Osteoblast (primary cell): Measurements from ENCODE around the gene SMAP2. TPM values are rescaled to one million over a fixed set of nuclear protein-coding genes. Genes with fewer than 3 reads are reported as not detected.

ENCODE experiments used
- DNase-seq: peaks from one replicate; pipeline ENCODE4 v3.0.0; 2011; ENCODE audit warnings: low spot score, mixed read lengths; ENCODE audit not compliant: insufficient read length; ENCODE audit errors: missing footprints
- H2AFZ ChIP-seq: 2 replicates; pipeline ENCODE4 v1.6.0; 2011; ENCODE audit warnings: mild to moderate bottlenecking, low read length
- H3K27ac ChIP-seq: 2 replicates; pipeline ENCODE4 v1.5.1; 2011; ENCODE audit warnings: mild to moderate bottlenecking, low read depth, low read length, moderate library complexity
- H3K27me3 ChIP-seq: 2 replicates; pipeline ENCODE4 v1.6.0; 2012; ENCODE audit warnings: mild to moderate bottlenecking, control low read depth, inconsistent platforms, low read length, moderate library complexity; ENCODE audit not compliant: insufficient read depth
- H3K36me3 ChIP-seq: 2 replicates; pipeline ENCODE4 v1.5.1; 2011; ENCODE audit warnings: mild to moderate bottlenecking, low read length, control low read depth, moderate library complexity; ENCODE audit not compliant: insufficient read depth
- H3K4me1 ChIP-seq: 2 replicates; pipeline ENCODE4 v1.5.1; 2011; ENCODE audit warnings: mild to moderate bottlenecking, low read length, control low read depth, moderate library complexity; ENCODE audit not compliant: insufficient read depth
- H3K4me2 ChIP-seq: 2 replicates; pipeline ENCODE4 v1.6.0; 2011; ENCODE audit warnings: mild to moderate bottlenecking, low read length; ENCODE audit not compliant: insufficient read depth
- H3K4me3 ChIP-seq: fragments of 200-600 bp; sonication (generic); 3 replicates; pipeline ENCODE4 v1.5.1; 2012; ENCODE audit warnings: mild to moderate bottlenecking, low read length, inconsistent platforms; ENCODE audit not compliant: insufficient read depth
- H3K79me2 ChIP-seq: 2 replicates; pipeline ENCODE4 v1.6.0; 2012; ENCODE audit warnings: mild to moderate bottlenecking, low read length, control low read depth, inconsistent platforms; ENCODE audit not compliant: insufficient read depth
- H3K9me3 ChIP-seq: 2 replicates; pipeline ENCODE4 v1.5.1; 2011; ENCODE audit warnings: low read depth, low read length, control low read depth
- H4K20me1 ChIP-seq: 2 replicates; pipeline ENCODE4 v1.6.0; 2012; ENCODE audit warnings: mild to moderate bottlenecking, low read length, control low read depth; ENCODE audit not compliant: insufficient read depth
- total RNA-seq: library from RNA; depleted of rRNA; stranded (reverse); fragments of >200 nt; gene quantifications from 2 replicates; pipeline ENCODE4 v1.2.3, GENCODE V29; 2012
- TF ChIP-seq, protein P1 (sequence below): IDR thresholded peaks from 2 replicates; pipeline ENCODE4 v1.5.1; 2011; ENCODE audit warnings: mild to moderate bottlenecking, low read depth, low read length, moderate library complexity; ENCODE audit errors: extremely low read depth

The SMAP2 gene
- total RNA-seq, 1 donor = 20.3 TPM

DNA sequence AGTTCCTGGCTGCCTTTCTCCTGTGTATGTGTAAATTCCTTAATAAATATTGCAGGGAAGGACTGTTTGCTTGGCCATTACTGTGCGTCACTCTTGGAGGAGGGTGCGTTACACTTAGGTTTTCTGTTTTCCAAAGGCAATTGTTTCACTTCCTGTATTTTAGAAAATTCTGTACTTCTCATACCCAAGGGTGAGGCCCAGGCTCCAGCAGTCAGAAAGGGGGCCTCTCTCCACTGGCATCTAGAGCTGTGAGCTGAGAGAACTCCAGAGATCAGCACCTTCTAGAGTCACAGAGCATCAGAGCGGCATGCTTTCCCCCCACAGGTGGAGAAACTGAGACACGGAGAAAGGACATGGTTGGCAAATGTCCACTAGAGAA lies 49.7 kb downstream of the SMAP2 start:
- no peak overlapping the region for H2AFZ ChIP-seq
- no peaks in the 10 kb centered on the region for H4K20me1 ChIP-seq
- TF ChIP-seq, protein P1, sequence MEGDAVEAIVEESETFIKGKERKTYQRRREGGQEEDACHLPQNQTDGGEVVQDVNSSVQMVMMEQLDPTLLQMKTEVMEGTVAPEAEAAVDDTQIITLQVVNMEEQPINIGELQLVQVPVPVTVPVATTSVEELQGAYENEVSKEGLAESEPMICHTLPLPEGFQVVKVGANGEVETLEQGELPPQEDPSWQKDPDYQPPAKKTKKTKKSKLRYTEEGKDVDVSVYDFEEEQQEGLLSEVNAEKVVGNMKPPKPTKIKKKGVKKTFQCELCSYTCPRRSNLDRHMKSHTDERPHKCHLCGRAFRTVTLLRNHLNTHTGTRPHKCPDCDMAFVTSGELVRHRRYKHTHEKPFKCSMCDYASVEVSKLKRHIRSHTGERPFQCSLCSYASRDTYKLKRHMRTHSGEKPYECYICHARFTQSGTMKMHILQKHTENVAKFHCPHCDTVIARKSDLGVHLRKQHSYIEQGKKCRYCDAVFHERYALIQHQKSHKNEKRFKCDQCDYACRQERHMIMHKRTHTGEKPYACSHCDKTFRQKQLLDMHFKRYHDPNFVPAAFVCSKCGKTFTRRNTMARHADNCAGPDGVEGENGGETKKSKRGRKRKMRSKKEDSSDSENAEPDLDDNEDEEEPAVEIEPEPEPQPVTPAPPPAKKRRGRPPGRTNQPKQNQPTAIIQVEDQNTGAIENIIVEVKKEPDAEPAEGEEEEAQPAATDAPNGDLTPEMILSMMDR = no peak
- H3K27me3 ChIP-seq = no peaks in the 10 kb centered on the region
- H3K9me3 ChIP-seq = no peaks in the 10 kb centered on the region
- DNase-seq = no peak
- H3K4me1 ChIP-seq = no peaks in the 10 kb centered on the region
- no peak overlapping the region for H3K4me3 ChIP-seq
- H3K36me3 ChIP-seq = peaks cover 17% of the 10 kb centered on the region
- no peak overlapping the region for H3K27ac ChIP-seq
- no peaks in the 10 kb centered on the region for H3K79me2 ChIP-seq
- no peak overlapping the region for H3K4me2 ChIP-seq

DNA sequence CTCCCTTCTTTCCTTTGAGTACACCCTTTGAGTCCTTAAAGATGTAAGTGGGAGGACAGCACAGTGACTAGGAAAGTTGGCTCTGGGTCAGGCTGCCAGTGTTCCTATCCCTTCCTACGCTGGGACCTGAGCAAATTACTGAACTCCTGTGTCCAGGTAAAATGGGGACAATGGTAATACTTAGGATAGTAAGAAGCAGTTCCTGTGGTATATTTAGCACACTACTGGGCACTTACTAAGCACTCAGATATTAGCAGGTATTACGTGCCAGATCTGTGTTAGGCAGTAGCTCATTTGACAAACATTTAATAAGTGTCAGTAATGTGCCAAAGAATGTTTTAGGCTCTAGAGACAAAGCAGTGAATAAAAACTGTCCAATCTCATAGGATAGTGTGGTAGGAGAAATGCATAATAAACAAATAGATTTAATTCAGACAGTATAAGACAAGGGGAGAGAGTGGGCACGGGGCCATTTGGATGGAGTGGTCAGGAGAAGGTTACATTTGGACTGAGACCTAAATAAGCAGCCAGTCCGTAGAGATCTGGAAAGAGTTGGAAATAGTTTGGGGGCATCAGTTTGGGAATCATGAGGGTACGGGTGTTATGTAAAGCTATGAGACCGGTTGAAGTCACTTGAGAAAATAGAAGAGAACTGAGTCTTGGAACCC lies 50.6 kb downstream of the SMAP2 start:
- no peaks in the 10 kb centered on the region for H3K9me3 ChIP-seq
- H3K4me3 ChIP-seq = no peak overlapping the region
- H3K79me2 ChIP-seq = no peaks in the 10 kb centered on the region
- no peak overlapping the region for H3K27ac ChIP-seq
- no peak for DNase-seq
- H3K4me2 ChIP-seq = no peak overlapping the region
- H2AFZ ChIP-seq = no peak overlapping the region
- H3K36me3 ChIP-seq = peaks cover 12% of the 10 kb centered on the region
- H3K27me3 ChIP-seq = no peaks in the 10 kb centered on the region
- no peaks in the 10 kb centered on the region for H3K4me1 ChIP-seq
- H4K20me1 ChIP-seq = no peaks in the 10 kb centered on the region
- TF ChIP-seq, protein P1 = no peak

DNA sequence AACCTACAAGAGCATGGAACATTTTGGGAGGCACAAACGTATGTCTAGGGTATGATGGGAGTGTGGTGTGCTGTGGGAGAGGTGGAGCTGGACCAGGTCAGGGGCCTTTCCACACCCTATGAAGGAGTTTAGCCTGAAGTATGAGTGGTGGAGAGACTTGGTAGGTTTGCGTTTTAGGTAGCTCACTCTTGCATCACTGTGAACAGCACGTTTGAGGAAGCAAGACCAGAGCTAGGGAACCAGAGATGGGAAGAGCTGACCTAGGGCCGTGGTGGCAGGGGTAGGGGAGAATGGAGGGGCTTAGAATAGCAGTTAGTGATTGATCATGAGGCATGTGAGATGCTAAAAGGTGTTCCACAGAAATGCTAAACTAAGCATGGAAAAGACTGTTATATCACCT lies 51.7 kb downstream of the SMAP2 start:
- H3K27ac ChIP-seq = no peak overlapping the region
- H3K79me2 ChIP-seq = no peaks in the 10 kb centered on the region
- H3K36me3 ChIP-seq = peaks cover 11% of the 10 kb centered on the region
- DNase-seq = no peak
- H3K27me3 ChIP-seq = no peaks in the 10 kb centered on the region
- no peaks in the 10 kb centered on the region for H3K4me1 ChIP-seq
- no peak overlapping the region for H3K4me3 ChIP-seq
- H2AFZ ChIP-seq = no peak overlapping the region
- no peaks in the 10 kb centered on the region for H4K20me1 ChIP-seq
- H3K4me2 ChIP-seq = no peak overlapping the region
- no peaks in the 10 kb centered on the region for H3K9me3 ChIP-seq
- TF ChIP-seq, protein P1 = no peak

DNA sequence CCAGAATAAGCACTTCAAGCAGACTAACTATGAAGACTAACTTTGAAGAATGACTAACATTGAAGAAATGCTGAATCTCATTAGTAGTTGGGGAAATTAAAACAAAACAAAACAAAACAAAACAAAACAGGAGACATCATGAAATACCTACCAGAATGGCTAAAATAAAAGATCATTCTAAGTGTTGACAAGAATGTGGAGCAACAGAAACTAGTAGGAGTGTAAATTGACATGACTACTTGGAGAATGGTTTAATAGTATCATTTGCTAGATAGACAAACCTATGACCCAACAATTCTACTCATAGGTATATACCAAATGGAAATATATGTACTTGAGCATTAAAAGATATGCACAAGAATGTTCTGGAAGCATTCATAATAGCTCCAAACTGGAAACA lies 57.9 kb downstream of the SMAP2 start:
- Histone ChIP-seq H3K27ac (no peak overlapping the region), H3K4me3 (no peak overlapping the region), H3K36me3 (no peaks in the 10 kb centered on the region), H3K9me3 (no peaks in the 10 kb centered on the region), H3K4me1 (peaks cover 10% of the 10 kb centered on the region), H3K79me2 (no peaks in the 10 kb centered on the region), H2AFZ (no peak overlapping the region), H3K4me2 (no peak overlapping the region), H4K20me1 (no peaks in the 10 kb centered on the region), H3K27me3 (no peaks in the 10 kb centered on the region)
- DNase-seq = no peak
- TF ChIP-seq, protein P1 = no peak
